GM12878 (cell line): ENCODE data around the gene DCBLD1. TPM values are rescaled to one million over a fixed set of nuclear protein-coding genes. Genes with fewer than 3 reads are reported as not detected.

Experiments used
- ATAC-seq: fragments of 200-7000 bp; cut with Tn5 transposase; 3 replicates; pipeline ENCODE4 v1.9.1; 2020; ENCODE audit warnings: mild to moderate bottlenecking, moderate library complexity
- BruUV-seq: library from RNA; stranded (reverse); fragments of 400-500 nt; replicated peaks from 2 replicates; lab custom pipeline; 2021; lab: Mats Ljungman, UMichigan
- CTCF ChIA-PET: fragments of 300-600 bp; sonication (Branson Sonifier 250); formaldehyde crosslinking; extraction: SDS; loops from one replicate; lab custom pipeline; 2021; ENCODE audit warnings: inconsistent platforms; lab: Yijun Ruan, JAX
- POLR2A ChIA-PET: fragments of 350-600 bp; formaldehyde crosslinking; extraction: SDS; loops from one replicate; lab custom pipeline; 2021; ENCODE audit warnings: inconsistent platforms; lab: Charles Lee
- RAD21 ChIA-PET: fragments of 300-600 bp; sonication (Branson Sonifier 250); formaldehyde crosslinking; loops from one replicate; lab custom pipeline; 2023; ENCODE audit warnings: antibody characterized with exemption; ENCODE audit not compliant: unreplicated experiment; lab: Charles Lee
- SMC1A ChIA-PET: fragments of 300-600 bp; sonication (Branson Sonifier 250); formaldehyde crosslinking; loops from one replicate; lab custom pipeline; 2023; ENCODE audit not compliant: unreplicated experiment, uncharacterized antibody; lab: Charles Lee
- DNase-seq: peaks from one replicate; pipeline ENCODE4 v3.0.0-alpha.2; 2011; ENCODE audit warnings: low read depth, low spot score
- FAIRE-seq: peaks from 3 replicates; lab custom pipeline; 2011; peaks lifted over from hg19 to GRCh38; lab: Jason Lieb, UNC
- H2AFZ ChIP-seq: 2 replicates; pipeline ENCODE4 v1.6.0; 2011; ENCODE audit warnings: low read depth, low read length, control low read depth; ENCODE audit not compliant: control insufficient read depth
- H3K27ac ChIP-seq: 2 replicates; pipeline ENCODE4 v1.5.1; 2011; ENCODE audit warnings: control low read depth; ENCODE audit not compliant: control insufficient read depth, insufficient read depth
- H3K27me3 ChIP-seq, 2 experiments: replicated peaks in 1 of 2; 2 replicates each; pipeline versions ENCODE4 v1.6.0 to v1.6.1; 2011; ENCODE audit warnings: low read length in 1 of 2; ENCODE audit not compliant: control insufficient read depth in 2 of 2, insufficient read depth in 2 of 2
- H3K36me3 ChIP-seq, 2 experiments: 2 replicates each; pipeline ENCODE4 v1.5.1; 2011; ENCODE audit warnings: low read length in 1 of 2; ENCODE audit not compliant: control insufficient read depth in 2 of 2, insufficient read depth in 2 of 2
- H3K4me1 ChIP-seq: 2 replicates; pipeline ENCODE4 v1.6.1; 2011; ENCODE audit warnings: mild to moderate bottlenecking, low read length, moderate library complexity, mixed read lengths; ENCODE audit not compliant: control insufficient read depth, insufficient read depth
- H3K4me2 ChIP-seq: 2 replicates; pipeline ENCODE4 v1.6.0; 2011; ENCODE audit warnings: control low read depth; ENCODE audit not compliant: control insufficient read depth, insufficient read depth
- H3K4me3 ChIP-seq: fragments of 200-600 bp; sonication (generic); 2 replicates; pipeline ENCODE4 v1.5.1; 2016
- H3K79me2 ChIP-seq: 2 replicates; pipeline ENCODE4 v1.6.0; 2011; ENCODE audit warnings: low read length; ENCODE audit not compliant: control insufficient read depth, insufficient read depth
- H3K9ac ChIP-seq: 2 replicates; pipeline ENCODE4 v1.8.0; 2011; ENCODE audit warnings: low read length, control low read depth, mixed read lengths; ENCODE audit not compliant: control insufficient read depth, insufficient read depth
- H3K9me3 ChIP-seq: replicated peaks from 3 replicates; pipeline ENCODE4 v1.5.1; 2011; ENCODE audit warnings: mild to moderate bottlenecking, low read length; ENCODE audit not compliant: control insufficient read depth, insufficient read depth
- H4K20me1 ChIP-seq: 2 replicates; pipeline ENCODE4 v1.6.0; 2011; ENCODE audit not compliant: control insufficient read depth, insufficient read depth
- MTA3 ChIP-seq: IDR thresholded peaks from 2 replicates; pipeline ENCODE4 v1.6.1; 2012; ENCODE audit warnings: low read length, inconsistent platforms, borderline replicate concordance
- MYB ChIP-seq: fragments of 150-350 bp; IDR thresholded peaks from 2 replicates; pipeline ENCODE4 v1.6.1; 2014; ENCODE audit warnings: mild to moderate bottlenecking, low read depth, low read length, borderline replicate concordance
- NBN ChIP-seq: fragments of 450-650 bp; IDR thresholded peaks from 2 replicates; pipeline ENCODE4 v1.6.1; 2016
- RB1 ChIP-seq: fragments of 450-650 bp; formaldehyde crosslinking; IDR thresholded peaks from 2 replicates; pipeline ENCODE4 v1.6.1; 2017; ENCODE audit warnings: mild to moderate bottlenecking, borderline replicate concordance
- SMAD1 ChIP-seq: fragments of 450-650 bp; IDR thresholded peaks from 2 replicates; pipeline ENCODE4 v1.6.1; 2018; ENCODE audit warnings: mild to moderate bottlenecking, low read depth; ENCODE audit not compliant: partially characterized antibody
- TBL1XR1 ChIP-seq: IDR thresholded peaks from 2 replicates; pipeline ENCODE4 v1.6.1; 2012; ENCODE audit warnings: low read depth, low read length, improper control_type of control experiment
- ZBED1 ChIP-seq: IDR thresholded peaks from 2 replicates; pipeline ENCODE4 v1.6.1; 2016; ENCODE audit warnings: borderline replicate concordance
- ZNF24 ChIP-seq: fragments of 450-650 bp; IDR thresholded peaks from 2 replicates; pipeline ENCODE4 v1.6.1; 2017; ENCODE audit warnings: antibody characterized with exemption, mild to moderate bottlenecking
- ZNF274 ChIP-seq: IDR thresholded peaks from one replicate; pipeline ENCODE4 v1.8.0; 2011; ENCODE audit not compliant: insufficient read length, insufficient read depth
- WGBS: methylation state at CpG from one replicate; pipeline ENCODE4 v1.1.6; 2016; ENCODE audit warnings: low lambda C conversion rate; ENCODE audit not compliant: insufficient replicate concordance, insufficient coverage; ENCODE audit errors: missing lambda C conversion rate; 5-methylcytosine and 5-hydroxymethylcytosine counted together
- in situ Hi-C: fragments of 300-500 bp; cut with MboI; formaldehyde crosslinking; loops from 9 replicates; pipeline ENCODE4 v1.14.3; 2018; ENCODE audit warnings: mixed read lengths
- intact Hi-C: fragments of 100-400 bp; cut with micrococcal nuclease; formaldehyde crosslinking; loops from one replicate; pipeline ENCODE4 v1.14.2; 2022; ENCODE audit not compliant: unreplicated experiment
- polyA plus RNA-seq, 11 experiments: library from polyadenylated mRNA; depleted of rRNA in 4 of 11; unstranded in 6 of 11; stranded (reverse) in 5 of 11; fragments of >200 nt; fragmentation: Nextera tagmentation in 4 of 11; fragmentation: Illumina TruSeq in 1 of 11; extraction: Ambion mirVana in 4 of 11; extraction: Trizol in 1 of 11; gene quantifications; 1 replicate in 1 of 11; 2 replicates in 10 of 11; pipeline versions ENCODE4 v1.2.1 to v1.2.3, GENCODE V29; 2011 to 2016; ENCODE audit warnings: inconsistent platforms in 2 of 11, missing spikeins in 2 of 11, low read depth in 1 of 11
- total RNA-seq, 4 experiments: library from RNA; depleted of rRNA in 3 of 4; stranded (reverse); fragments of >200 nt in 3 of 4; fragmentation: Illumina TruSeq in 1 of 4; extraction: Trizol in 1 of 4; gene quantifications; 2 replicates each; pipeline versions ENCODE4 v1.2.1 to v1.2.3, GENCODE V29; 2013 to 2021
- TF ChIP-seq, protein P1 (sequence below): fragments of 450-650 bp; IDR thresholded peaks from 2 replicates; pipeline ENCODE4 v1.6.1; 2017; ENCODE audit warnings: mild to moderate bottlenecking, moderate library complexity
- TF ChIP-seq, protein P2 (sequence below): fragments of 450-650 bp; IDR thresholded peaks from 2 replicates; pipeline ENCODE4 v1.6.1; 2017; ENCODE audit warnings: mild to moderate bottlenecking, moderate library complexity

DCBLD1 gene
- total and polyA plus RNA-seq, 10 of the 15 experiments (the other 5 are each of a cell fraction or from before 2014, with no cell fraction given): 0.92 to 9.2 (median 8.3) TPM

GRCh38 chr6:117525607-117526006, 43.1 kb downstream of the DCBLD1 start:
- POLR2A ChIA-PET: no interaction called here
- FAIRE-seq: no peak

More at GRCh38 chr6:117525607-117526006, 43.1 kb downstream of the DCBLD1 start:
- BruUV-seq: no TSS peak
- no peaks in the 10 kb centered on the region for H3K36me3 ChIP-seq
- H3K27ac ChIP-seq: no peak overlapping the region
- no peak overlapping the region for H3K4me3 ChIP-seq
- H3K9me3 ChIP-seq: no peaks in the 10 kb centered on the region
- DNase-seq (no peak), ATAC-seq (no peak)
- SMC1A ChIA-PET: no interaction called here
- no peak overlapping the region for H3K4me2 ChIP-seq
- H3K27me3 ChIP-seq: no peaks in the 10 kb centered on the region
- intact Hi-C loops (no loop called here), in situ Hi-C loops (no loop called here)
- H3K4me1 ChIP-seq: no peaks in the 10 kb centered on the region
- no peak overlapping the region for H2AFZ ChIP-seq
- no peaks in the 10 kb centered on the region for H3K79me2 ChIP-seq
- no peak overlapping the region for H3K9ac ChIP-seq
- RAD21 ChIA-PET: no interaction called here
- no peaks in the 10 kb centered on the region for H4K20me1 ChIP-seq
- CTCF ChIA-PET: interaction anchor here (1.0 kb wide), 1 partner anchor 16 kb away, joined by 4 read pairs; no protein-coding TSS in a partner anchor
- TF ChIP-seq TBL1XR1: no peak
- no peak for TF ChIP-seq ZNF24
- no peak for TF ChIP-seq NBN
- TF ChIP-seq ZNF274: no peak
- TF ChIP-seq ZBED1: no peak
- TF ChIP-seq, protein P1, sequence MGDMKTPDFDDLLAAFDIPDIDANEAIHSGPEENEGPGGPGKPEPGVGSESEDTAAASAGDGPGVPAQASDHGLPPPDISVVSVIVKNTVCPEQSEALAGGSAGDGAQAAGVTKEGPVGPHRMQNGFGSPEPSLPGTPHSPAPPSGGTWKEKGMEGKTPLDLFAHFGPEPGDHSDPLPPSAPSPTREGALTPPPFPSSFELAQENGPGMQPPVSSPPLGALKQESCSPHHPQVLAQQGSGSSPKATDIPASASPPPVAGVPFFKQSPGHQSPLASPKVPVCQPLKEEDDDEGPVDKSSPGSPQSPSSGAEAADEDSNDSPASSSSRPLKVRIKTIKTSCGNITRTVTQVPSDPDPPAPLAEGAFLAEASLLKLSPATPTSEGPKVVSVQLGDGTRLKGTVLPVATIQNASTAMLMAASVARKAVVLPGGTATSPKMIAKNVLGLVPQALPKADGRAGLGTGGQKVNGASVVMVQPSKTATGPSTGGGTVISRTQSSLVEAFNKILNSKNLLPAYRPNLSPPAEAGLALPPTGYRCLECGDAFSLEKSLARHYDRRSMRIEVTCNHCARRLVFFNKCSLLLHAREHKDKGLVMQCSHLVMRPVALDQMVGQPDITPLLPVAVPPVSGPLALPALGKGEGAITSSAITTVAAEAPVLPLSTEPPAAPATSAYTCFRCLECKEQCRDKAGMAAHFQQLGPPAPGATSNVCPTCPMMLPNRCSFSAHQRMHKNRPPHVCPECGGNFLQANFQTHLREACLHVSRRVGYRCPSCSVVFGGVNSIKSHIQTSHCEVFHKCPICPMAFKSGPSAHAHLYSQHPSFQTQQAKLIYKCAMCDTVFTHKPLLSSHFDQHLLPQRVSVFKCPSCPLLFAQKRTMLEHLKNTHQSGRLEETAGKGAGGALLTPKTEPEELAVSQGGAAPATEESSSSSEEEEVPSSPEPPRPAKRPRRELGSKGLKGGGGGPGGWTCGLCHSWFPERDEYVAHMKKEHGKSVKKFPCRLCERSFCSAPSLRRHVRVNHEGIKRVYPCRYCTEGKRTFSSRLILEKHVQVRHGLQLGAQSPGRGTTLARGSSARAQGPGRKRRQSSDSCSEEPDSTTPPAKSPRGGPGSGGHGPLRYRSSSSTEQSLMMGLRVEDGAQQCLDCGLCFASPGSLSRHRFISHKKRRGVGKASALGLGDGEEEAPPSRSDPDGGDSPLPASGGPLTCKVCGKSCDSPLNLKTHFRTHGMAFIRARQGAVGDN: no peak
- no peak for TF ChIP-seq MYB
- no peak for TF ChIP-seq SMAD1
- TF ChIP-seq, protein P2, sequence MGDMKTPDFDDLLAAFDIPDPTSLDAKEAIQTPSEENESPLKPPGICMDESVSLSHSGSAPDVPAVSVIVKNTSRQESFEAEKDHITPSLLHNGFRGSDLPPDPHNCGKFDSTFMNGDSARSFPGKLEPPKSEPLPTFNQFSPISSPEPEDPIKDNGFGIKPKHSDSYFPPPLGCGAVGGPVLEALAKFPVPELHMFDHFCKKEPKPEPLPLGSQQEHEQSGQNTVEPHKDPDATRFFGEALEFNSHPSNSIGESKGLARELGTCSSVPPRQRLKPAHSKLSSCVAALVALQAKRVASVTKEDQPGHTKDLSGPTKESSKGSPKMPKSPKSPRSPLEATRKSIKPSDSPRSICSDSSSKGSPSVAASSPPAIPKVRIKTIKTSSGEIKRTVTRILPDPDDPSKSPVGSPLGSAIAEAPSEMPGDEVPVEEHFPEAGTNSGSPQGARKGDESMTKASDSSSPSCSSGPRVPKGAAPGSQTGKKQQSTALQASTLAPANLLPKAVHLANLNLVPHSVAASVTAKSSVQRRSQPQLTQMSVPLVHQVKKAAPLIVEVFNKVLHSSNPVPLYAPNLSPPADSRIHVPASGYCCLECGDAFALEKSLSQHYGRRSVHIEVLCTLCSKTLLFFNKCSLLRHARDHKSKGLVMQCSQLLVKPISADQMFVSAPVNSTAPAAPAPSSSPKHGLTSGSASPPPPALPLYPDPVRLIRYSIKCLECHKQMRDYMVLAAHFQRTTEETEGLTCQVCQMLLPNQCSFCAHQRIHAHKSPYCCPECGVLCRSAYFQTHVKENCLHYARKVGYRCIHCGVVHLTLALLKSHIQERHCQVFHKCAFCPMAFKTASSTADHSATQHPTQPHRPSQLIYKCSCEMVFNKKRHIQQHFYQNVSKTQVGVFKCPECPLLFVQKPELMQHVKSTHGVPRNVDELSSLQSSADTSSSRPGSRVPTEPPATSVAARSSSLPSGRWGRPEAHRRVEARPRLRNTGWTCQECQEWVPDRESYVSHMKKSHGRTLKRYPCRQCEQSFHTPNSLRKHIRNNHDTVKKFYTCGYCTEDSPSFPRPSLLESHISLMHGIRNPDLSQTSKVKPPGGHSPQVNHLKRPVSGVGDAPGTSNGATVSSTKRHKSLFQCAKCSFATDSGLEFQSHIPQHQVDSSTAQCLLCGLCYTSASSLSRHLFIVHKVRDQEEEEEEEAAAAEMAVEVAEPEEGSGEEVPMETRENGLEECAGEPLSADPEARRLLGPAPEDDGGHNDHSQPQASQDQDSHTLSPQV: no peak
- TF ChIP-seq RB1: no peak
- no peak for TF ChIP-seq MTA3
- 54% methylated on average over 2 of the region's 2 CpGs for WGBS
